Stromal cell of bone marrow (primary cell): ENCODE data around the gene PEX10.
A peak's percentile ranks its signal among the peaks of the same experiment; 100 is the strongest.

ENCODE experiments used
- DNase-seq: peaks from one replicate; pipeline ENCODE4 v3.0.0-alpha.2; 2012; ENCODE audit warnings: low read depth

The PEX10 gene

GRCh38 chr1:2404890-2405511 lies 7.4 kb downstream of the PEX10 start:
- no peak for DNase-seq

- no peak for DNase-seq
Measured at GRCh38 chr1:2404142-2404889, 8.0 kb downstream of the PEX10 start.

GRCh38 chr1:2403273-2403672 lies 9.1 kb downstream of the PEX10 start:
- DNase-seq, result no peak

GRCh38 chr1:2402420-2402819 lies 9.9 kb downstream of the PEX10 start:
- no peak for DNase-seq

- DNase-seq, result no peak
Measured at GRCh38 chr1:2400950-2401649, 11.3 kb downstream of the PEX10 start.

GRCh38 chr1:2400576-2400909 lies 11.8 kb downstream of the PEX10 start:
- DNase-seq, result no peak

- DNase-seq, result no peak
Measured at GRCh38 chr1:2399890-2400575, 12.3 kb downstream of the PEX10 start.

- no peak for DNase-seq
Measured at GRCh38 chr1:2398871-2399270, 13.5 kb downstream of the PEX10 start.

GRCh38 chr1:2397007-2397679 lies 15.2 kb downstream of the PEX10 start:
- no peak for DNase-seq

- DNase-seq, result no peak
Measured at GRCh38 chr1:2396476-2396875, 15.9 kb downstream of the PEX10 start.

GRCh38 chr1:2396059-2396458 lies 16.3 kb downstream of the PEX10 start:
- DNase-seq, result no peak

- no peak for DNase-seq
Measured at GRCh38 chr1:2395245-2395644, 17.1 kb downstream of the PEX10 start.

- no peak for DNase-seq
Measured at GRCh38 chr1:2394761-2395160, 17.6 kb downstream of the PEX10 start.

- no peak for DNase-seq
Measured at GRCh38 chr1:2394220-2394619, 18.1 kb downstream of the PEX10 start.

- DNase-seq, result no peak
Measured at GRCh38 chr1:2393471-2393877, 18.9 kb downstream of the PEX10 start.

GRCh38 chr1:2392686-2393085 lies 19.7 kb downstream of the PEX10 start:
- no peak for DNase-seq

GRCh38 chr1:2391931-2392509 lies 20.3 kb downstream of the PEX10 start:
- DNase-seq, result no peak

- DNase-seq, result peak; percentile 98
Measured at GRCh38 chr1:2391041-2391930, 21.1 kb downstream of the PEX10 start, which contains the start of the genes MORN1 and RER1. Gene MORN1 (minus strand): TSS chr1:2391554. CDS start chr1:2391533, 21 bp downstream. Gene RER1 (plus strand): TSS chr1:2391841. CDS start chr1:2395791, 3,950 bp downstream.

GRCh38 chr1:2389644-2390043 lies 22.7 kb downstream of the PEX10 start:
- DNase-seq, result no peak
